Lower leg skin (tissue), 4 donors: ENCODE results near the gene CCM2. TPM values are rescaled to one million over a fixed set of nuclear protein-coding genes. Genes with fewer than 3 reads are reported as not detected.

Experiments used
- DNase-seq, 2 donors: peaks; one replicate each; pipeline ENCODE4 v3.0.0-alpha.2; 2019; ENCODE audit warnings: low spot score in 2 of 2
- H3K4me3 ChIP-seq: fragments of 200-600 bp; sonication (generic); 2 replicates; pipeline ENCODE4 v1.5.1; 2017; ENCODE audit warnings: mild to moderate bottlenecking, low read depth; ENCODE audit not compliant: poor library complexity, severe bottlenecking
- POLR2A ChIP-seq, 2 donors: fragments of 450-650 bp; IDR thresholded peaks; one replicate each; pipeline ENCODE4 v1.6.1; 2016 to 2017; ENCODE audit warnings: antibody characterized with exemption in 2 of 2, mild to moderate bottlenecking in 1 of 2, moderate library complexity in 1 of 2
- WGBS, 2 donors: methylation state at CpG; one replicate each; pipeline ENCODE4 v1.1.5; 2018; 5-methylcytosine and 5-hydroxymethylcytosine counted together
- intact Hi-C: fragments of 100-400 bp; cut with DNase I; formaldehyde crosslinking; loops from one replicate; pipeline ENCODE4 v1.15.0; 2023; ENCODE audit warnings: low total_unique reads
- total RNA-seq, 4 donors: library from RNA; depleted of rRNA; stranded (reverse); fragments of >200 nt; gene quantifications; one replicate each; pipeline ENCODE4 v1.1.0, GENCODE V29; 2016
- TF ChIP-seq, protein P1 (sequence below), 3 donors: fragments of 450-650 bp; IDR thresholded peaks; one replicate each; pipeline ENCODE4 v1.5.1; 2016; ENCODE audit warnings: antibody characterized with exemption in 3 of 3, mild to moderate bottlenecking in 3 of 3, moderate library complexity in 2 of 3

CCM2 gene
- total RNA-seq, 4 donors from 2014 or later, result 25.1 to 45.7 (median 32.6) TPM

DNA sequence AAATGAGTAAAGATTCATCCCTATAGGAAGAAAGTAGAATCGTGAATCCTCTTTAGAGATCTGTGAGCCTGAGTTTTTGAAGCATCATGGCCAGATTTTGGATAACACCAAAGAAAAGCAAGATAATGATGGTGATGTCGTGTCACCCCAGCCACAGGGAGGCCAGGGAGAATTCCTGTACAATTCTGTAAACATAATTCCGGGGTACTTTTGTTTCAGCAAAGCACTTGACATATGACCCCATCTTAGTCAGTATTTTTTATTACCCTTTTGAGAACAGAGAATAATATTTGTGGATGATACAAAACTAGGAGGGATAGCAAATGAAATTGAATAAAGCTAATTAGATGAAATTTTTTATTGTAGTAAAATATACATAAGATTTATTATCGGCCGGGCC is 55.0 kb downstream of the CCM2 start:
- DNase-seq, result peak in 1 of 2 donors; percentile 7
- intact Hi-C loops, result no loop called here
- TF ChIP-seq, protein P1, sequence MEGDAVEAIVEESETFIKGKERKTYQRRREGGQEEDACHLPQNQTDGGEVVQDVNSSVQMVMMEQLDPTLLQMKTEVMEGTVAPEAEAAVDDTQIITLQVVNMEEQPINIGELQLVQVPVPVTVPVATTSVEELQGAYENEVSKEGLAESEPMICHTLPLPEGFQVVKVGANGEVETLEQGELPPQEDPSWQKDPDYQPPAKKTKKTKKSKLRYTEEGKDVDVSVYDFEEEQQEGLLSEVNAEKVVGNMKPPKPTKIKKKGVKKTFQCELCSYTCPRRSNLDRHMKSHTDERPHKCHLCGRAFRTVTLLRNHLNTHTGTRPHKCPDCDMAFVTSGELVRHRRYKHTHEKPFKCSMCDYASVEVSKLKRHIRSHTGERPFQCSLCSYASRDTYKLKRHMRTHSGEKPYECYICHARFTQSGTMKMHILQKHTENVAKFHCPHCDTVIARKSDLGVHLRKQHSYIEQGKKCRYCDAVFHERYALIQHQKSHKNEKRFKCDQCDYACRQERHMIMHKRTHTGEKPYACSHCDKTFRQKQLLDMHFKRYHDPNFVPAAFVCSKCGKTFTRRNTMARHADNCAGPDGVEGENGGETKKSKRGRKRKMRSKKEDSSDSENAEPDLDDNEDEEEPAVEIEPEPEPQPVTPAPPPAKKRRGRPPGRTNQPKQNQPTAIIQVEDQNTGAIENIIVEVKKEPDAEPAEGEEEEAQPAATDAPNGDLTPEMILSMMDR (IDR thresholded peaks at IDR 0.05), result no peak
- TF ChIP-seq POLR2A (IDR thresholded peaks at IDR 0.05), result no peak
- WGBS, 2 donors, result 89 to 93% methylated on average over 5 of the region's 5 CpGs
- no peak overlapping the region for H3K4me3 ChIP-seq

DNA sequence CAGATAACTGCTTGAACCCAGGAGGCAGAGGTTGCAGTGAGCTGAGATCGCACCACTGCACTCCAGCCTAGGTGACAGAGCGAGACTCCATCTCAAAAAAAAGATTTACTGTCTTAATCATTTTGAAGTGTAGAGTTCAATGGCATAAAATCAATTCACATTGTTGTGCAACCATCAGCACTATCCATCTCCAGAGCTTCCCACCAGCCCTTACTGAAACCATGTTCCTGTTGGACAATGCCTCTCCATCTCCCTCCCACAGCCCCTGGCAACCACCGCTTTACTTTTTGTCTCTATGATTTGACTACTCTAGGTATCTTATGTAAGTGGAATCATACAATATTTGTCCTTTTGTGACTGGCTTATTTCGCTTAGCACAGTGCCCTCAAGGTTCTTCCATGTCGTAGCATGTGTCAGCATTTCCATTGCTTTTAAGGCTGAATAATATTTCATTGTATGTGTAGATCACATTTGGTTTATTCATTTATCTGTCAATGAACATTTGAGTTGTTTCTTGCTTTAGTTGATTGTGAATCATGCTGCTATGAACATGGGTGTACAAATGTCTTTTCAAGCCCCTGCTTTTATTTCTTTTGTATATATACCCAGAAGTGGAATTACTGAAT is 55.7 kb downstream of the CCM2 start:
- no peak overlapping the region for H3K4me3 ChIP-seq
- peak in 1 of 2 donors; percentile 53 for DNase-seq
- intact Hi-C loops, result no loop called here
- TF ChIP-seq, protein P1 (IDR thresholded peaks at IDR 0.05), result no peak
- TF ChIP-seq POLR2A (IDR thresholded peaks at IDR 0.05), result no peak
- 93 to 94% methylated on average over 5 of the region's 5 CpGs for WGBS, 2 donors

DNA sequence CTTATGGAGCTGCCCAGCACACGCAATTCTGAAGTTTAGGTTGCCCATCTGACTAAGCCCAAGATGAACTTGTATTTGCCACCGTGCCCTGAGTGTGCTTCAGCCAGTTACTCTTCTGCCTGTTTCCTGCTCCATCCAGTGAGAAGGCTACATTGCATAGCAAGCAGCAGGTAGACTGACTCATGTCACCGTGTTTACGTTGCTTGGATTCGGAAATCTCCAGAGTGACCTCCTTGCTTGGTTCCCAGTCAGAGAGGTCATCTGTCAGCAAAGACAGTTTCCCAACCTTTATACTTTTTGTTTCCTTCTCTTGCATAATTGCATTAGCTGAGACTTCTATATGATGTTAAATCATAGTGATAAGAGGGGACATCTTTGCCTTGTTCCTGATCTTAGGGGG is 57.9 kb downstream of the CCM2 start:
- 93 to 96% methylated on average over 5 of the region's 5 CpGs for WGBS, 2 donors
- TF ChIP-seq POLR2A (IDR thresholded peaks at IDR 0.05), result no peak
- TF ChIP-seq, protein P1 (IDR thresholded peaks at IDR 0.05), result no peak
- intact Hi-C loops, result no loop called here
- peak in 1 of 2 donors; percentile 13 for DNase-seq
- no peak overlapping the region for H3K4me3 ChIP-seq

DNA sequence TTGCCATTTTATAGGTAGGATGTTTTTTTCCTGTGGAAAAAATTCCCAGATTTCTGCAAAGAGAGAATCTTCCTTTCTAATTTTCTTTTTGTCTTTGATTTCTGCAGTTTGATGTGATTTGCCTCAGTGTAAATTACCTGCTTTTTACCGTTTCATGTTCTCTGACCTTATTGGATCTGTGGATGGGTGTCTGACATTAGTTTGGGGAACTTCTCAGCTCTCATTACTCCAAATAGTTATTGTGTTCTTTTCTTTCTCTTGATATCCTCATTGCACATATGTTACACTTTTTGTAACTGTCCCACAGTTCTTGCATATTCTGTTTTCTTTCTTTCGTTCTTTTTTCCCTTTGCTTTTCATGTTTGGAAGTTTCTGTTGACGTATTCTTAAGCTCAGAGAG is 60.3 kb downstream of the CCM2 start:
- no peak overlapping the region for H3K4me3 ChIP-seq
- DNase-seq, result no peak
- WGBS, 2 donors, result 95 to 98% methylated on average over 3 of the region's 3 CpGs
- intact Hi-C loops, result no loop called here
- TF ChIP-seq, protein P1 (IDR thresholded peaks at IDR 0.05), result no peak
- TF ChIP-seq POLR2A (IDR thresholded peaks at IDR 0.05), result no peak

DNA sequence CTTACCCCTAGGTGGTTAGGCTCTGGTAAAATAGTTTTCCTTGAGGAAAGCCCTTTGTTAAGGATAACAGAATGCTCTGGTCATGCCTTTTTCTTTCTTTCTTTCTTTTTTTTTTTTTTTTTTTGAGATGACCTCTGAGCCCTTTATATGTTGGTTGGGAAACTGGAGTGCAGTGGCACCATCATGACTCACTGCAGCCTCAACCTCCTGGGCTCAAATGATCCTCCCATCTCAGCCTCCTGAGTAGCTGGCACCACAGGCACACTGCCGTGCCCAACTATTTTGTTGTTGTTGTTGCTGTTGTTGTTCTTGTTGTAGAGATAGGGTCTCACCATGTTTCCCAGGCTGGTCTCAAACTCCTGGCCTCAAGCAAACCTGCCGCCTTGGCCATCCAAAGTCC is 61.4 kb downstream of the CCM2 start:
- H3K4me3 ChIP-seq, result no peak overlapping the region
- intact Hi-C loops, result no loop called here
- DNase-seq, result no peak

DNA sequence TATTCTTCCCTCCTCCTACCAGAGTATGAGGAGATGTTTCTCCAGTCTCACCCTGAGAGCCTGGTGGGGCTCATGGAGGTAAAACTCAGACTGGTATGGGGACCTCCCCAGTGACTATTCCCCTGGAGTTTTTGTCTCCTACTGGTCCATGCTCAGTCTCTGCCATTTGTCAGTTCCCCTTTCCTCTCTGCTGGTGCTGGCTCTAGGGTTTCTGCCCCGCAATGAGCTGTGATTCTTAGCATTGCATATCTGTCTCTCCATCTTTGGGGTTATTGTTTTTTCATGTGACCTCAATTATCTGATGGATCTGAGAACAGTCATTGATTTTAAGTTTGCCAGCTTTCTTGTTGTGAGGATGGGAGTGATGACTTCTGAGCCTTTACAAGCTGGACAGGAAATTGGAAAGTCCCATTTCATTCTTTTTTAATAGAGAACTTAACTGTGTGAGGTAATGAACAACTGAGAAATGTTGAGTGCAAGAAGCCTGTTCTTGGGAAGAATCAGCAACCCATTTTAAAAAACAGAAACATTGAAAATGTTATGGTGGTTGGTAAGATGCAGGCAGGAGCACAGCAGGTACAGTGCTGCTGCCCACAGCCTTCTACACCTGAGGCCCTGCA is 61.9 kb downstream of the CCM2 start:
- 87 to 88% methylated on average over 1 of the region's 1 CpG for WGBS, 2 donors
- intact Hi-C loops, result no loop called here

More for the DNA sequence above, 61.4 kb downstream of the CCM2 start:
- no peak for TF ChIP-seq POLR2A (IDR thresholded peaks at IDR 0.05)
- 97 to 100% methylated on average over 2 of the region's 2 CpGs for WGBS, 2 donors

More for the DNA sequence above, 61.9 kb downstream of the CCM2 start:
- no peak for TF ChIP-seq POLR2A (IDR thresholded peaks at IDR 0.05)
- TF ChIP-seq, protein P1 (IDR thresholded peaks at IDR 0.05), result no peak
- DNase-seq, result no peak
- H3K4me3 ChIP-seq, result no peak overlapping the region
